ENCODE measurements around the gene ACSL5.
A peak's percentile ranks its signal among the peaks of the same experiment; 100 is the strongest.
"Not testable (repeated sequence)": the region's sequence is repeated elsewhere in the genome, so short reads cannot be mapped to it uniquely, and the experiment has no call there.

ACSL5 gene

GRCh38 chr10:112461029-112461887, 87.3 kb downstream of the ACSL5 start:
- no peak for DNase-seq

GRCh38 chr10:112464074-112464473, 90.2 kb downstream of the ACSL5 start:
- DNase-seq: not testable (repeated sequence)

- DNase-seq: no peak
These were observed 91.5 kb downstream of the ACSL5 start for GRCh38 chr10:112465299-112465883.

GRCh38 chr10:112466802-112467201, 92.9 kb downstream of the ACSL5 start:
- no peak for DNase-seq

GRCh38 chr10:112467541-112468075, 93.7 kb downstream of the ACSL5 start:
- DNase-seq: no peak

GRCh38 chr10:112471878-112472487, 98.1 kb downstream of the ACSL5 start:
- peak in 13 of 56 donors; percentile 3 to 15 (median 7) for DNase-seq

- DNase-seq: no peak
These were observed 101.8 kb downstream of the ACSL5 start for GRCh38 chr10:112475575-112476218.

Measured in nucleus accumbens (tissue), 56 donors.